HEK293T (cell line): ENCODE measurements around the gene METTL14.
A peak's percentile ranks its signal among the peaks of the same experiment; 100 is the strongest.
"Not testable (repeated sequence)": the region's sequence is repeated elsewhere in the genome, so short reads cannot be mapped to it uniquely, and the experiment has no call there.

ENCODE experiments used
- CTCF ChIA-PET: fragments of 350-600 bp; formaldehyde crosslinking; extraction: SDS; loops from one replicate; lab custom pipeline; 2021; ENCODE audit warnings: antibody characterized with exemption, inconsistent platforms; lab: Yijun Ruan, JAX
- POLR2A ChIA-PET: fragments of 350-600 bp; formaldehyde crosslinking; extraction: SDS; loops from one replicate; lab custom pipeline; 2020; ENCODE audit warnings: antibody characterized with exemption, inconsistent platforms; lab: Yijun Ruan, JAX
- DNase-seq: peaks from one replicate; pipeline ENCODE4 v3.0.0; 2012; ENCODE audit warnings: mixed read lengths; ENCODE audit errors: extremely low spot score
- ARNT ChIP-seq: fragments of 450-650 bp; IDR thresholded peaks from 2 replicates; pipeline ENCODE4 v1.6.1; 2017; ENCODE audit warnings: mild to moderate bottlenecking
- BHLHE40 ChIP-seq: fragments of 450-650 bp; IDR thresholded peaks from 2 replicates; pipeline ENCODE4 v1.6.1; 2016; ENCODE audit warnings: mild to moderate bottlenecking, moderate library complexity, borderline replicate concordance
- CTBP1 ChIP-seq: fragments of 450-650 bp; IDR thresholded peaks from 2 replicates; pipeline ENCODE4 v1.6.1; 2016; ENCODE audit warnings: borderline replicate concordance
- ELF4 ChIP-seq: fragments of 450-650 bp; IDR thresholded peaks from 2 replicates; pipeline ENCODE4 v1.6.1; 2017; ENCODE audit warnings: antibody characterized with exemption
- FOXA1 ChIP-seq: fragments of 450-650 bp; IDR thresholded peaks from 2 replicates; pipeline ENCODE4 v1.6.1; 2016; ENCODE audit warnings: mild to moderate bottlenecking
- FOXK2 ChIP-seq: fragments of 450-650 bp; IDR thresholded peaks from 2 replicates; pipeline ENCODE4 v1.6.1; 2016; ENCODE audit warnings: mild to moderate bottlenecking
- FOXM1 ChIP-seq: fragments of 450-650 bp; IDR thresholded peaks from 2 replicates; pipeline ENCODE4 v1.6.1; 2017; ENCODE audit warnings: mild to moderate bottlenecking, borderline replicate concordance
- HDGF ChIP-seq: fragments of 450-650 bp; IDR thresholded peaks from 2 replicates; pipeline ENCODE4 v1.6.1; 2017; ENCODE audit warnings: antibody characterized with exemption, borderline replicate concordance
- L3MBTL2 ChIP-seq: fragments of 450-650 bp; conservative IDR thresholded peaks from 2 replicates; pipeline ENCODE4 v1.6.1; 2016; ENCODE audit warnings: mild to moderate bottlenecking
- LEF1 ChIP-seq: fragments of 450-650 bp; IDR thresholded peaks from 2 replicates; pipeline ENCODE4 v1.6.1; 2017; ENCODE audit warnings: mild to moderate bottlenecking, borderline replicate concordance
- NFRKB ChIP-seq: fragments of 450-650 bp; IDR thresholded peaks from 2 replicates; pipeline ENCODE4 v1.6.1; 2016; ENCODE audit warnings: mild to moderate bottlenecking, moderate library complexity
- SP1 ChIP-seq: fragments of 450-650 bp; IDR thresholded peaks from 2 replicates; pipeline ENCODE4 v1.6.1; 2017
- SUZ12 ChIP-seq: fragments of 450-650 bp; IDR thresholded peaks from 2 replicates; pipeline ENCODE4 v1.6.1; 2016; ENCODE audit warnings: mild to moderate bottlenecking
- TARDBP ChIP-seq: fragments of 450-650 bp; IDR thresholded peaks from 2 replicates; pipeline ENCODE4 v1.6.1; 2016
- ZNF384 ChIP-seq: fragments of 450-650 bp; IDR thresholded peaks from 2 replicates; pipeline ENCODE4 v1.6.1; 2016
- TF ChIP-seq, protein P1 (sequence below): fragments of 450-650 bp; IDR thresholded peaks from 2 replicates; pipeline ENCODE4 v1.6.1; 2016

METTL14 gene

DNA sequence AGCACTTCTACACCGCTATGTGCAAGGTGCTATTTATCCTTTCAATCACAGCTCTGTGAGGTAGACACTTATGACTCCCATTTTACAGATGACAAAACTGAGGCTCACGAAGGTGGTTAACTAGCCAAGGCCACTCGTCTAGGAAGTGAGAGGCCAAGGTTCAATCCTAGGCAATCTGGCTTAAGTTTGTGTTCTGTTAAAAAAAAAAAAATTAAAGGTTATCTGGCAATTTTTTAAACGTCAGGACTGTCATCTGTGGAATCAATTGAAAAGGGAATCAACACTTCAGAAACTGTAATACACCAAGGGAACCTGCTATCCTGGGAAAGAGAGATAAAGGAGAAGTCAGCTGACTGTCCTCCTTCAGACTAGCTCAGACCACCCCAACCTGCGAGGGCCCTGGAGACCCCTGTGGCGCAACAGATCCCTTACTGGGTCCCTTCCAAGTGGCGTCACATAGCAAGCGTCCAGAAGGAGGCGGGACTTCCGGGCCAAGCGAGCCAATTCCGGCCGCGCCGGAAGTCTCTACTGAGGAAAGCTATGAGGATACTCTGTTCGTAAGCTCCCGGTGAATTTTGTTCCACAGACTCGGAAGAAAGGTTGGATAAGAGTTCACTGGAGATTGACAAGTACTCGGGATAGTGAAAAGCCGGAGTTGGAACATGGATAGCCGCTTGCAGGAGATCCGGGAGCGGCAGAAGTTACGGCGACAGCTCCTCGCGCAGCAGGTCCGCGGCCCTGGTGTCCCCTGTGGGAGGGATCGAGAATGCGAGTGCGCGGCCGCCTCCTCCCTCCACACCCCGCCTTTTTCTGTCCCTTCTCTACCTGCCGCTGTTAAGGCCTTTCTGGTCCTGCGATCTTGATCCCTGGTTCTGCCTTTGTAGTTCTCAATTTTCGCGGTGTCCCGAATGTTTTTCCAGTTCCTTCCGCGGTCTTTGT is at the start of gene METTL14:
Gene METTL14, plus strand, starts transcription at position 520 of the 939 bp plus-strand sequence. Its CDS starts 143 bp downstream, at position 663.
- DNase-seq, result peak; percentile 88
- POLR2A ChIA-PET, result interaction anchor here (0.7 to 1.2 kb wide), 6 partner anchors 9 to 261 kb away, joined by 3 to 9 read pairs (median 4); no protein-coding TSS in a partner anchor
- CTCF ChIA-PET, result no interaction called here
- TF ChIP-seq FOXK2 (no peak), ZNF384 (no peak), LEF1 (no peak), CTBP1 (no peak), NFRKB (no peak), L3MBTL2 (0 out of 2 replicates have a peak, but pooled peaks have one; percentile 27), FOXA1 (no peak)
- TF ChIP-seq, protein P1, sequence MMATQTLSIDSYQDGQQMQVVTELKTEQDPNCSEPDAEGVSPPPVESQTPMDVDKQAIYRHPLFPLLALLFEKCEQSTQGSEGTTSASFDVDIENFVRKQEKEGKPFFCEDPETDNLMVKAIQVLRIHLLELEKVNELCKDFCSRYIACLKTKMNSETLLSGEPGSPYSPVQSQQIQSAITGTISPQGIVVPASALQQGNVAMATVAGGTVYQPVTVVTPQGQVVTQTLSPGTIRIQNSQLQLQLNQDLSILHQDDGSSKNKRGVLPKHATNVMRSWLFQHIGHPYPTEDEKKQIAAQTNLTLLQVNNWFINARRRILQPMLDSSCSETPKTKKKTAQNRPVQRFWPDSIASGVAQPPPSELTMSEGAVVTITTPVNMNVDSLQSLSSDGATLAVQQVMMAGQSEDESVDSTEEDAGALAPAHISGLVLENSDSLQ, result no peak

DNA sequence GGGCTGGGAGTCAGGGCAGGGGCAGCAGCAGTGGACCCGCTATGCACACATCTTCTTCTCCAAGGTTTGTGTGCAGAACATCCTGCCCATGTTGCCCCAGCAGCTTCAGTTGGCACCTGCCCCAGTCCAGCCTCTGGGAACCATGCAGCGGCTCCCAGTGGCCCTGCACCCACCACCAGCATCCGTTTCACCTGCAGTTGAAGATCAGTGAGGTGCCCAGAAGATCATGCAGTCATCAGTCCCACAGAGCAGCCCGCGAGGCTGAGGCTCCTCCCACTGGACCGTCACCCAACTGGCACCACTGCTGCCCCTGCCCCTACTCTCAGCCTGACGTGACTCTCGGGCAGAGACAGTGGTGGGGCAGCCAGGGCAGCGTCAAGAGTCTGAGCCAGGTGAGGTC is 49.1 kb upstream of the METTL14 start:
- CTCF ChIA-PET, POLR2A ChIA-PET, DNase-seq: not testable (repeated sequence)

DNA sequence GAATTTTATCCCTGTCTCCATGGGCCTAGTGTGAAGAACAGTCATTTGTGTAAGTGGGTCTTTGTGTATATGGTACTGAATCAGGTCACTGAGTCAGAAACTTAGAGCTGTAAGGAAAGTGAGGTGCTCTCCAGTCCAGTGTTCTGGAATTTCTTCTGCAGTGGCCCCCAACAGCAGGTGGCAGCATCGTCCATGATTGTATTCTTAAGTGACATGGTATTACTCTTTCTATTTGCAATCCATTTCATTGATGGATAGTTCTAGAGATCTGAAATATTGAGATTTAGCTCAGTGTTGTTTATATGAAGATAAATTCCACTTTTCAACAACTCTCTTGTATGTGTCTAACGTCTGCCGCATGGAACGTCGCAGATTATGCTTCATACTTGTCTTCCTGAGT is 20.5 kb upstream of the METTL14 start:
- DNase-seq, CTCF ChIA-PET, POLR2A ChIA-PET: not testable (repeated sequence)

DNA sequence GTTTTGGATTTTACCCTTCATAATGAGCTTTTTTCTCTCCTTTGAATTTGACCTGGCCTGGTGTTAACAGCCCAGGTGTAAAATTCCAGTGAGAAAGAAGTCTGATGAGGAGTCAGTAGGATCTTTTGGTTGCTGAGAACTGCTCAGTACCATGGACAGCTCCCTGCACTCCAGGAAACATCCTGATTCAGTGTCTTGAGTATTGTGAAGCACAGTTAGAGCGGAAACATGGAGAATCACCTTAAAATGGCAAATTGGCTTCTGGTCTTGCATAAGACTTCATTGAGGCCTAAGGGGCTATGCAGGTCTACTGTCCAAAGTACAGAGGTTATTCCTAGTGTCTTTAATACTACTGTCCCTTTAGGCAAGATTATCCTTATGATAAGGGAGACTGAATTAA is 16.0 kb upstream of the METTL14 start:
- not testable (repeated sequence) for DNase-seq

DNA sequence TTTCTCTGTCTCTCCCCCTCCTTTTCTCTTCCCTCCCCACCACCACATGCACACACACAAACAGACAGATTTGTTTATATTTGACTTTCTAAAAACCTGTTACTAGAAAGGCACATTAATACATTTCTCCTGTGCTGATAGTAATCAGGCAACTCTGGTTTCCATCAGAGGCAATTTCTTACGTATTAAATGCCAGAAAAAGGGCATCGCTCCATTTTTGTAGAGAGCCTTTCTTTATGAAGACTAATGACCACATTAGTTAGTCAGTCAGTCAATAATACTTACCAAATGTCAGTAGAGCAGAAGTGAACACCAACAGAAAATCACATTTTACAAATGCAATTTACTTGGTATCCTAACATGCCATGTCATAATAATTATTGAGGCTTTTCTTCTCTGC is 14.2 kb upstream of the METTL14 start:
- CTCF ChIA-PET, POLR2A ChIA-PET, DNase-seq: not testable (repeated sequence)

More for the DNA sequence above, 16.0 kb upstream of the METTL14 start:
- CTCF ChIA-PET, POLR2A ChIA-PET: not testable (repeated sequence)

DNA sequence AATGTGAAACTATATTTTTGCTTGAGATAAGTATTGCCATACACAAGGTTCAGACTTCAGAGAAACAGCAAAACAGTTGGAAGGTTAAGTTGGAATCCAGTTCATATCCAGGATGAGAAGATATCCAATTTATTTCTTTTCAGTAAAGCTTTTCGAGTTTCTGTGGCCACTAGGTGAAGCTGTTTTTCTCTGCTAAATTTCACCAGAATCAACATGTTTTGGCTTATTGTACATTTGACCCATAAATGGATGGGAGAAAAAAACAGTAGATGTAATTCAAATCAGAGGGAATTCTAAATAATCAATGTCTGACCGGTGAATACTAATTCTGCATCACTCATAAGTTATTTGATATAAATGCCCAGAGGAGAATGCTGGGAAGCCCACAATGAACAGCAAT is 9.1 kb upstream of the METTL14 start:
- no peak for TF ChIP-seq SUZ12
- no peak for TF ChIP-seq FOXM1
- no peak for TF ChIP-seq BHLHE40
- no peak for TF ChIP-seq ARNT
- no peak for TF ChIP-seq NFRKB
- TF ChIP-seq LEF1, result no peak
- TF ChIP-seq L3MBTL2, result no peak
- POLR2A ChIA-PET, result no interaction called here
- DNase-seq, result no peak
- CTCF ChIA-PET, result no interaction called here

DNA sequence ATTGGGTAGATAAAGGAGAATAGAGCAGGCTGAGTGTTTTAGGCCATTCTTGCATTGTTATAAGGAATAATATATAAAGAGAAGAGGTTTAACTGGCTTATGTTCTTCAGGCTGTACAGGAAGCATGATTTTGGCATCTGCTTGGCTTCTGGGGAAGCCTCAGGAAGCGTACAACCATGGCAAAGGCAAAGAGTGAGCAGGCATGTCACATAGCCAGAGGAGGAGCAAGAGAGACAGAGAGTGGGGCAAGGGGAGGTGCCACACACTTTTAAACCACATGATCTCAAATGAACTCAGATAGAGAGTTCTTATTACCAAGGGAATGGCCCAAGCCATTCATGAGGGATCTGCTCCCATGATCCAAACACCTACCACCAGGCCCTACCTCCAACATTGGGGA is 4.4 kb upstream of the METTL14 start:
- TF ChIP-seq, protein P1, result no peak
- TF ChIP-seq CTBP1, result no peak
- TF ChIP-seq ZNF384, result no peak
- no peak for TF ChIP-seq FOXM1
- TF ChIP-seq BHLHE40, result no peak
- TF ChIP-seq LEF1, result no peak
- TF ChIP-seq SP1, result no peak
- no peak for TF ChIP-seq HDGF
- TF ChIP-seq ELF4, result no peak
- TF ChIP-seq NFRKB, result no peak
- ChIA-PET POLR2A (no interaction called here), CTCF (no interaction called here)
- no peak for DNase-seq

DNA sequence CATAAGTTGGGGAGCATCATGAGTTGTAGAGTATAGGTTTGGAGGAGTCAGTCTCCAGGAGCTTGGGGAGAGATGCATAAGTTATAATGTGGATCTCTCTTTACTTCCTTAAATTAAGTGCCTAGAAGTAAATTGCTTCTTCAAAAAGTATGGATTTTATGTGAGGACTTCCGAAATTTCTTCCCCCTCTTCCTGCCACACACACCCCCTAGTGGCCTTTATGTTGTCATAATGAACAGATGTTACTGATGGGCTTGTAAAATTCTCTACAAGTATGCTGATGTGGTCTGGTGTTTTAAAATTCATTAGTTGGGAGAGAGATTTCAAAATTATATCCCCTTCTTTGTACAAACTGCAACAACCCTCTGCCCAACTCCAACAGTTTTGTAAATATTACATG is 2.3 kb upstream of the METTL14 start:
- ChIA-PET CTCF (no interaction called here), POLR2A (no interaction called here)
- DNase-seq, result peak; percentile 21
- TF ChIP-seq SUZ12, result no peak
- no peak for TF ChIP-seq ZNF384
- no peak for TF ChIP-seq FOXA1
- TF ChIP-seq CTBP1, result no peak
- no peak for TF ChIP-seq NFRKB
- TF ChIP-seq LEF1, result no peak
- no peak for TF ChIP-seq ARNT
- no peak for TF ChIP-seq TARDBP
- no peak for TF ChIP-seq L3MBTL2
- no peak for TF ChIP-seq HDGF
- no peak for TF ChIP-seq SP1
- TF ChIP-seq FOXM1, result no peak
